ENCODE results near the gene IGSF21.
"Not testable (repeated sequence)": the region's sequence is repeated elsewhere in the genome, so short reads cannot be mapped to it uniquely, and the experiment has no call there.

The IGSF21 gene

GRCh38 chr1:18337757-18338156 lies 230.2 kb downstream of the IGSF21 start:
- no peak for DNase-seq

DNA sequence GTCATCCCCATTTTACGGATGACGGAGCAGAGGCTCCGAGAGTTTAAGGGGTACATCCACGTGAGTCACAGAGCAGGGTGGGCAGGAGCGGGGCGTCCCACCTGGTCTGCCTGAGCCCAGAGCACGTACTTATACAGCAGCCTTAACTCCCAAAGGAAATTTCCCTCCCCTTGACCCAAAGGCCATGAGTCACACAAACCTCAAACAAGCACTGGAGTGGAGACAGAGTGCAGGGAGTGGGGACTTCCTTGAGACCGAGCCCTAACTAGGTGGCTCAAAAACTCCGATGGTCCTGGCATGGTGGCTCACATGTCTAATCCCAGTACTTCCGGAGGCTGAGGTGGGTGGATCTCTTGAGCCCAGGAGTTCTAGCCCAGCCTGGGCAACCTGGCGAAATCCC lies 231.6 kb downstream of the IGSF21 start:
- no peak for DNase-seq

DNA sequence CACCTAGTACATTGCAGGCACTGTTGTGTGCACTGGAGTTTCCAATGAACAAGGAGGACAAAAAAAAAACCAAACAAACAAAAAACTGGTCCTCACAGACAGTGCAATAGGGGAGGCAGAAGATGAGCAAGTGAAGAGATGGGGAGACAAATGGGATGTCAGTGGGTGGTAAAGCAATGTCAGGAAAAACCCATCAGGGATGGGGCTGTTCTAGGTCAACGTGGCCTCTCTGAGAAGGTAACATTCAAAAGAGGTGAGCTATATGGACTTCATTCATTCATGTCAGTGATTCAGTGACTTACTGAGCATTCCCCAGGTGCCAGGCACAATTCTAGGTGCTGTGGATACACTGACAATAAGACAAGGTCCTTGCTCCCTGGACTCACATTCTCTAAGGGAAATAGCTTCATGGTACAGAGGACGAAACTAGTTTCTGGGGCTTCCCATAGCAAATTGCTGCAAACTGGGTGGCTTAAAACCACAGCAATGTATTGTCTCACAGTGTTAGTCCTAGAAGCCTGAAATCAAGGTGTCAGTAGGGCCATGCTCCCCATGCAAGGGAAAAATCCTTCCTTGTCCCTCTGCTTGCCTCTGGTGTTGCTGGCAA lies 232.7 kb downstream of the IGSF21 start:
- no peak for DNase-seq

GRCh38 chr1:18340787-18341186 lies 233.2 kb downstream of the IGSF21 start:
- DNase-seq, result no peak

DNA sequence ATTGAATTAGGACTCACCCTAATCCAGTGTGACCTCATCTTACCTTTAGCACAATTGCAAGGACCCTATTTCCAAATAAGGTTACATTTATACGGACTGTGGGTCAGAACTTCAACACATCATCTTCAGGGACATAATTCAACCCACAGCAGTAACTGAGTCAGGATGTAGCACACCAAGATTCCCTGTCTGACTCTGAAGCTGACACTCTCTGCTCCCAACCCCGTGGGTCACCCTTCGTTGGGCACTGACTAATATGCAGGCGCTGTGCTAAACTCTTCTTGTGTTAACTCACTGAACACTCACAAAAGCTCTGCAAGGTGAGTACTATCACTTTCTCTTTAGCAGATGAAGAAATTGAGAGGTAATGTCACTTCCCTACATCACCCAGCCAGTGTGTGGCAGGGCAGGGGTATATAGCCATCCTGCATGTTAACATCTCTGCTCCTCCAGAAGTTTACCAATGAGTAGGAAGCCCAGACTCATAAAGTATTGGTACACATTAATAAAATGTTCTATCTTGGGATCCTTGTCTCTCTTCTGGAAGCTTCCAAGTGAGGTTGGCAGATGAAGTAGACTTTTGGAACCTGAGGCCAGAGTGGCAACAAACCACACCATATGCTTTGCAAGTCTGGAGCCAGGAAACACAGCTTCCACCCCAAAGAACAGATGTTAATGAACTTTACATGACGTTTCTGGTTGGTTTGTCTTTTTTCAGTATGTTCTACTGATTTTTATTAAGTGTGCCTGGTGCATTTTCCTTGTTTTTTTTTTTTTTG lies 233.9 kb downstream of the IGSF21 start:
- DNase-seq, result no peak

DNA sequence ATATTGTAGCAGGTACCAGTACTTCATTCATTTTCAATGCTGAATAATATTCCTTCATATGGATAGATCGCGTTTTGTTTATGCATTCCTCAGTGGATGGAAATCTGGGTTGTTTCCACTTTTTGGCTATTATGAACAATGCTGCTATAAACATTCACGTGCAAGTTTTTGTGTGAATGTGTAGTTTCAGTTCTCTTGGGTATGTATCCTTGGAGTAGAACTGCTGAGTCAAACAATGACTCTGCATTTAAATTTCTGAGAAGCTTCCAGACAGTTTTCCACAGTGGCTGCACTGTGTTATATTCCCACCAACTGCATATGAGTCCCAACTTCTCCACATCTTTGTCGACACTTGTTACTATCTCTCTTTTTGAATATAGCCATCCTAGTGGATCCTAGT lies 235.1 kb downstream of the IGSF21 start:
- DNase-seq, result no peak

DNA sequence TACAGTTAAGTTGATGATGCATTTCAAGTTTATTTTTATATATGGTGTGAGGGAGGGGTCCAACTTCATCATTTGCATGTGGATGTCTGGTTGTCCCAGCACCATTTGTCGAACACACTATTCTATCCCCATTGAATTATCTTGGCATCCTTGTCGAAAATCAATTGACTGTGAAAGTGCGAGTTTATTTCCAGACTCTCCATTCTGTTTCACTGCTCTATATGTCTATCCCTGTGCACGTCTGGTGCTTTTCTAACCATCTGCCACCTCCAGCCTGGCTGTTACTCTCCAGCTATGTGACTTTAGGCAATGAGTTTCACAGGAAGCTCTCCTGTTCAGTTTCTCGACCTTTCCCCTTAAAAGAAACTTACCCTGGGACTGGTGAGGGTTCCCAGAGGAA lies 236.0 kb downstream of the IGSF21 start:
- DNase-seq, result no peak

DNA sequence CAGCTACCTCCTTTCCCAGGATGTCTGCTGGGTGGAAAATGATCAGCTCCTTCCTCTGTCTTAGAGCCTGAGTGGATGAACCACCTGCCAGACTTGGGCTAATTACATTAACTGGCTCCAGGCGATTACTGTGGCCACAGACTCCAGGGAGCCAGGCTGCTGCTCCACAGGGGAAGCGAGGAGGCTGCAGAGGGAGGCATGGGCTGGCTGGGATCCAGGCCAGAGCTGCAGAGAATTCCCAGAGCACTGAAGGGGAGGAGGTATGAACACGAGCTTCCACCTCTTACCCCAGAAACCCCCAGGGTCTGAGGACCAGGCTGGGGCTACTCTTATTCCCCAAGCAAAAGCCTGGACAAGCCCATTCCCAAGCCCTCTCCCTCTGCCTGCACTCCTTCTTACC lies 237.2 kb downstream of the IGSF21 start:
- no peak for DNase-seq

GRCh38 chr1:18347559-18347958 lies 240.0 kb downstream of the IGSF21 start:
- DNase-seq, result no peak

GRCh38 chr1:18348354-18348753 lies 240.8 kb downstream of the IGSF21 start:
- no peak for DNase-seq

GRCh38 chr1:18350747-18351146 lies 243.1 kb downstream of the IGSF21 start:
- DNase-seq, result no peak

DNA sequence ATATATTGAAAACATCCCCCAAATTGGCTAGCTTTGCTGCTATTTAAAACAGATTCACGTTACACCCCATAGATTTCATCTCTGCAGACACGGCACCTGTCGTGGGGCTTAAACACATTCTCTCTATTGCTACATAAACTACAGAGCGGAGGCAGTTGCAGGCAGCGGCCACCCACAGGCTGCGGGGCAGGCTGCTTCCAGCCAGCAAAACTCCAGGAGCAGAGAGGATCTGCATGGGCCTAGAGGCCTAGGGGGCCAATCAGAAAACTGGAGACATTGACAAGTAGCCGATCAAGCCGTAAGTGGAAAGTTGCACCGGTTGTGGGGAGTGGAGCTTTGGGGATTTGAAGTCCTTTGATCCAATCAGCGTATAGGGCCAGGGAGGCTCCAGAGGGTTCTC lies 244.1 kb downstream of the IGSF21 start:
- no peak for DNase-seq

- no peak for DNase-seq
Observed at GRCh38 chr1:18352636-18353265, 245.2 kb downstream of the IGSF21 start.

- no peak for DNase-seq
Observed at GRCh38 chr1:18353528-18353927, 245.9 kb downstream of the IGSF21 start.

DNA sequence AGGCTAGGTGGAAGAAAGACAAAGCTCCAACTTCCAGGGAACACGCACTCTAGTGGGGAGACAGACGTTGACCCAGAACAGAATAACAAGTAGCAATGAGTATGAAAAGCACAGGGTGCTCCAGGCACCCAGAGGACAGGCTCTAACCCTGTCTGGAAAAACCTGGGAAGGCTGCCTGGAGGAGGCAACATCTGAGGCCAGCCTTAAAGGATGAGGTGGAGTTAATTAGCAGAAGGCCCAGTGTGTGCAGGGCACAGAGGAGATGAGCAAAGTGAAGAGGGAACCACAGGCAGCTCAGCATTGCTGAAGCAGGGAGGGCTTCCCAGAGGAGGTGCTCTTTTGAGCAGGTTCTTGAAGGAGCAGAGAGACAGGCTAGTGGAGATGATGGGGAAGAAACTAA lies 246.4 kb downstream of the IGSF21 start:
- no peak for DNase-seq

- DNase-seq, result no peak
Observed at GRCh38 chr1:18354612-18355011, 247.0 kb downstream of the IGSF21 start.

DNA sequence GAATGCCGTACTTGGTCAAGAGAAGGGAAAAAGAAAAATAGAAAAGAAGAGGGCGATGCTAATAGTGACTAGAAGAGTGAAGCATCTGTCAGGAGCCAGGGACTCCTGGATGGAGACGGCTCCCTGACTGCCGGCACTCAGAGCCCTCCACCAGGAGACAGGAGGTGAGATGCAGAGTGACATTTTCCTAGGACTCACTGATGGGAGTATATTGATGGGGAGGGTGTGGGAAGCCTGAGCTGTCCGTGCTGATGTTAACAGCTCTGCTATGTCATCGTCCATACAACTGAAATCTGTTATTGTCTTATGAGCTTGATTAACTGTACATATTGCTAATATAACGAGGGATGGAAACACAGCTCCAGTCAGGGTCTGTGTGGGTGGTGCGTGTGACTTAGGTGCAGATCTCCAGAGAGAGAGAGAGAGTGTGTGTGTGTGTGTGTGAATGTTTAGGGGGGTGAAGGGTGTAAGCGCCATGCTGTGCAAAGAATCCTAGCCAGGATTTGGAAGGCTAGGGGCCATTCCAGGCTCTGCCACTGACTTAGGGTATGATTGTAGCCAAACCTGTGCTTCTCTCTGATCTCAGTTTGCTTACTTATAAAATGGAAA lies 250.1 kb downstream of the IGSF21 start:
- DNase-seq, result no peak

DNA sequence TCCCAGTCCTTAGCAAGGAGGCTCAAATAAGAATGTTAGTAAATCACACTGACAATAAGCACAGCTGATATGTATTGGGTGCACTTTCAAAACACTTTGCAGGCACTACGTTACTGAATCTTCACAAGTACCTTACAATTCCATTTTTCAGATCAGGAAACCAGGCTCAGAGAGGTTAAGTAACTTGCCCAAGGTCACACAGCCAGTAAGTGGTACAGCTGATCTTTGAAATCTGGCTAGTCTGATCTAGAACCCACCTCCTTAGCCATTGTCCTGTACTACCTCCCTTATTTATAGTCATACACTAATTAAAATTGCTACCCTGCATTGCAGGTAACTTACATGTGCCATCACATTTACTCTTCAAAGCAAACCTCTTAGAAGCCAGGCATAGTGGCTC lies 251.0 kb downstream of the IGSF21 start:
- no peak for DNase-seq

DNA sequence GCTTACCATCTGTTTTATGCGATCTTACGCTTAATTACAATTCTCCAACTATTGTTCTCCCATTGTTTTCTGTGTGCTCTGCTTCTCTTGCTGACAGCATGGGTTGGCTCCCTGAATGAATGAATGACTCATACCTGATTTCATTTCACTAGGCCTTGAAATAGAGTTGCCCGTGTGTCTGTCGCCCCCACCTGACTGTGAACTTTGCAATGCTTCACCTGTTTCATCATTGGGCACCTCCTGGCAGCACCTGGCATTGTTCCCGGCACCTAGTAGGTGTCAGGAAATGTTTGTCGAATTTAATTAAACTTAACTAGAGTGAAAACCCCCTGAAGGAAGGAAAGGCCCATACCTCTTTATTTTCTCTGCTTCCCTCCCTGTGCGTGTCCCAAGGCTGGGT lies 252.7 kb downstream of the IGSF21 start:
- DNase-seq, result no peak

- DNase-seq, result no peak
Observed at GRCh38 chr1:18362150-18362549, 254.6 kb downstream of the IGSF21 start.

GRCh38 chr1:18363436-18363835 lies 255.8 kb downstream of the IGSF21 start:
- DNase-seq, result no peak

GRCh38 chr1:18365099-18365705 lies 257.6 kb downstream of the IGSF21 start:
- DNase-seq, result no peak

DNA sequence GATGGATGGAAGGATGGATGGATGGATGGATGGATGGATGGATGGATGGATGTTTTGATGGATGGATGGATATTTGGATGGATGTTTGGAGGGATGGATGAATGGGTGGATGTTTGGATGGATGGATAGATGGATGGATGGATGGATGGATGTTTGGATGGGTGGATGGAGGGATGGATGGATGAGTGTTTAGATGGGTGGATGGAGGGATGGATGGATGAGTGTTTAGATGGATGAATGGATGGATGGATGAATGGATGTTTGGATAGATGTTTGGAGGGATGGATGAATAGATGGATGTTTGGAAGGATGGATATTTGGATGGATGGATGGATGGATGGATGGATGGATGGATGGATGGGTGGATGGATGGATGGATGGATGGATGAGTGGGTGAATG lies 264.9 kb downstream of the IGSF21 start:
- not testable (repeated sequence) for DNase-seq

Measured in T-helper 2 cell (primary cell).